Activated B cell treated with CpG ODN at 0.5 μM for 24 hours (primary cell): ENCODE results near the gene KIF3B. TPM values are rescaled to one million over a fixed set of nuclear protein-coding genes. Genes with fewer than 3 reads are reported as not detected.

Experiments used
- ATAC-seq: fragments of 200-7000 bp; cut with Tn5 transposase; one replicate; pipeline ENCODE4 v1.10.0; 2021; ENCODE audit warnings: low read depth, mild to moderate bottlenecking, moderate library complexity
- CTCF ChIA-PET: fragments of 350-600 bp; sonication (Branson Sonifier 250); formaldehyde crosslinking; loops from one replicate; lab custom pipeline; 2021; ENCODE audit warnings: antibody characterized with exemption; lab: Charles Lee
- POLR2A ChIA-PET: fragments of 350-600 bp; sonication (Branson Sonifier 250); formaldehyde crosslinking; loops from one replicate; lab custom pipeline; 2021; ENCODE audit warnings: antibody characterized with exemption; lab: Charles Lee
- DNase-seq: peaks from one replicate; pipeline ENCODE4 v3.0.0; 2022
- H3K27ac Mint-ChIP-seq: one replicate; pipeline ENCODE4 v1.8.0; 2020; ENCODE audit warnings: mixed read lengths
- H3K27me3 Mint-ChIP-seq: one replicate; pipeline ENCODE4 v1.8.0; 2021; ENCODE audit warnings: mixed read lengths
- H3K36me3 Mint-ChIP-seq: one replicate; pipeline ENCODE4 v1.8.0; 2021; ENCODE audit warnings: low read depth, mixed read lengths
- H3K4me1 Mint-ChIP-seq: one replicate; pipeline ENCODE4 v1.8.0; 2021; ENCODE audit warnings: mixed read lengths
- H3K4me3 Mint-ChIP-seq: one replicate; pipeline ENCODE4 v1.8.0; 2020; ENCODE audit warnings: mild to moderate bottlenecking, mixed read lengths
- H3K9me3 Mint-ChIP-seq: one replicate; pipeline ENCODE4 v1.8.0; 2020; ENCODE audit warnings: mixed read lengths
- CTCF ChIP-seq: fragments of 200-600 bp; IDR thresholded peaks from one replicate; pipeline ENCODE4 v1.8.0; 2022; ENCODE audit warnings: antibody characterized with exemption, mild to moderate bottlenecking
- intact Hi-C: fragments of 100-400 bp; cut with micrococcal nuclease; formaldehyde crosslinking; loops from one replicate; pipeline ENCODE4 v1.15.1; 2024
- total RNA-seq: library from RNA; stranded (reverse); gene quantifications from 2 replicates; pipeline ENCODE4 v1.2.3, GENCODE V29; 2022

Gene KIF3B
- total RNA-seq, 1 donor from 2014 or later: 28.4 TPM

DNA sequence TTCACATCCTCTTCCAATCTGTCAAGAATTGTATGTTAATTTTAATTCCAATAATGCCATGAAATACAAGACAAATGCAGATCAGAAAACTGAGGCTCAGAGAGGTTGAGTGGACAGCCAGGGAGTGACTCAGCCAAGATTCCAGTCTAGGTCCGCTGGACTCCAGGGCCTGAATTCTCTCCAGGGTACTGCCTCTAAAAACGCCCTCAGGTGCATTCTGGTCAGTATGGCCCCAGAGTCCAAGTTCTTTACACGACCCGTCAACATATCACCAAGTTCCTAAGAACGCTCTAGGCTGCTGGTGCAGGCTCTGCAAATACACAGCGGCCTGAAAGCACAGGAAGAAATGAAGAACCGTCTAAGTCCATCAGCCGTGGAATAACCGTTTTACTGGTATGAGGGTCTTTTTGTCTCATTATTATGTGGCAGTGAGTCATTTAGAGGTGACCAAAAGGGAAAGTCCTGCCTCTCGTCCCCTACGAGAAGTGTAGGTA lies 80.0 kb downstream of the KIF3B start:
- Mint-ChIP-seq H3K4me1 (peaks cover 70% of the 10 kb centered on the region), H3K9me3 (no peaks in the 10 kb centered on the region), H3K4me3 (peak overlapping the region; percentile 98), H3K27ac (peak overlapping the region; percentile 100), H3K27me3 (no peaks in the 10 kb centered on the region), H3K36me3 (peaks cover 19% of the 10 kb centered on the region)
- no peak for TF ChIP-seq CTCF
- ChIA-PET CTCF (interaction anchor here (1.0 to 1.5 kb wide), 3 partner anchors 24 to 295 kb away, joined by 3 to 4 read pairs (median 3); no protein-coding TSS in a partner anchor), POLR2A (interaction anchor here (0.6 to 4.7 kb wide), 20 partner anchors 11 to 1197 kb away, joined by 3 to 40 read pairs (median 5); partner anchors contain the start of gene TM9SF4)
- no peak for ATAC-seq
- DNase-seq: no peak
- intact Hi-C loops: loop anchor here (1.0 to 10.0 kb wide), 8 partner anchors 12 to 1945 kb away; partner anchors contain the start of genes AHCY, BCL2L1, HCK and RALY

GRCh38 chr20:32357869-32358631 lies 80.6 kb downstream of the KIF3B start, which contains the start of gene ASXL1:
Gene ASXL1, plus strand, starts transcription at chr20:32358331. Its CDS starts 445 bp downstream, at chr20:32358776.
- DNase-seq (peak; percentile 94), ATAC-seq (peak; percentile 81)
- H3K36me3 Mint-ChIP-seq: peaks cover 19% of the 10 kb centered on the region
- H3K27me3 Mint-ChIP-seq: no peaks in the 10 kb centered on the region
- peaks cover 76% of the 10 kb centered on the region for H3K4me1 Mint-ChIP-seq
- ChIA-PET POLR2A (interaction anchor here (0.6 to 4.7 kb wide), 24 partner anchors 10 to 1196 kb away, joined by 3 to 40 read pairs (median 4); partner anchors contain the start of gene TM9SF4), CTCF (interaction anchor here (0.7 to 1.5 kb wide), 3 partner anchors 21 to 294 kb away, joined by 3 to 4 read pairs (median 4); no protein-coding TSS in a partner anchor)
- intact Hi-C loops: loop anchor here (1.0 to 10.0 kb wide), 11 partner anchors 11 to 1944 kb away; partner anchors contain the start of genes AHCY, BCL2L1, HCK and KIF3B
- H3K9me3 Mint-ChIP-seq: no peaks in the 10 kb centered on the region
- peak within 1 kb of the TSS; percentile 100 for H3K27ac Mint-ChIP-seq
- H3K4me3 Mint-ChIP-seq: peak within 1 kb of the TSS; percentile 98
- TF ChIP-seq CTCF: no peak

DNA sequence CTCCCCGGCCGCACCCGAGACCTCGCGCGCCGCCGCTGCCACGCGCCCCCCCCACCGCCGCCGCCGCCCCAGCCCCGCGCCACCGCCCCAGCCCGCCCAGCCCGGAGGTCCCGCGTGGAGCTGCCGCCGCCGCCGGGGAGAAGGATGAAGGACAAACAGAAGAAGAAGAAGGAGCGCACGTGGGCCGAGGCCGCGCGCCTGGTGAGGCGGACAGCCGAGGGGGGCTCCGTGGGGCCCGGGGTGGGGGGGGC lies 81.1 kb downstream of the KIF3B start:
- no peak overlapping the region for H3K4me3 Mint-ChIP-seq
- peak overlapping the region; percentile 41 for H3K27ac Mint-ChIP-seq
- peaks cover 82% of the 10 kb centered on the region for H3K4me1 Mint-ChIP-seq
- no peaks in the 10 kb centered on the region for H3K9me3 Mint-ChIP-seq
- peaks cover 19% of the 10 kb centered on the region for H3K36me3 Mint-ChIP-seq
- H3K27me3 Mint-ChIP-seq: no peaks in the 10 kb centered on the region
- intact Hi-C loops: loop anchor here (1.0 to 10.0 kb wide), 8 partner anchors 82 to 1944 kb away; partner anchors contain the start of genes AHCY, BCL2L1, HCK and KIF3B
- ChIA-PET CTCF (interaction anchor here (2.0 kb wide), 1 partner anchor 21 kb away, joined by 9 read pairs; no protein-coding TSS in a partner anchor), POLR2A (interaction anchor here (0.6 to 4.7 kb wide), 15 partner anchors 10 to 306 kb away, joined by 3 to 40 read pairs (median 5); partner anchors contain the start of gene KIF3B)
- no peak for TF ChIP-seq CTCF
- ATAC-seq: no peak
- DNase-seq: no peak

DNA sequence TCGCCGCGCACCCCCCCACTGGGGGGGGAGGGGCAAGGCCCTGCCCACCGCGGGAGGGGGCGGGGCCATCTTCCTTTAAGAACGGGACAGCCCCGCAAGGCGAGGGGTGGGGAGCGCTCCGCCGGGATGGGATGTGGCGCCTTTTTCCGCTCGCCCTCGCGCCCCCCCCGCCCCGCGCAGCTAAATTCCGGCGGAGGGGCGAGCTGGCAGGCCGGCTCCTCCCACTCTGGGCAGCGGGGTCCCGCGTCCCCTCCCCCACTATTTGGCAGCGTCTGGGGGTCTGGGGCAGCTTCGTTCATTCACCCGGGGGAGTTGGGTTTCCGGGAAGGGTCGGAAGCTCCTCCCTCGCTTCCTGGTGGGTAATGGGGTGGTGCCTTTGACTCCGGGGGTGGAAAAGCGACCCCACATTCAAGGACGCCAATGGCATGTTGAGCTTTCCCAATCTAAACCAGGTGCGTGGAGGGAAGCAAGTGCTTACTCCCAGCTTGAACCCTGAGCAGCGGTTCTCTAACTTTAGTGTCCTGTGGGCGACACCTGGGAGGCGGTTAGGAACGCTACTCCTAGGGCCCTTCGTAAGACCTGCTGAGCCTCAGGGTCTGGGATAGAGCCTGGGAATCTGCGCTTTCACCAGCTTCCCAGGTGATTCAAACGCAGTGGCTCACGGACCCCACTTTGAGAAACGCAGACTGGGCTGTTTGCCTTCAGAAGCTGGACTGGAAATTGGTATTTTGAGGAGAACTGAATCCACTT lies 81.6 kb downstream of the KIF3B start:
- Mint-ChIP-seq H3K9me3 (no peaks in the 10 kb centered on the region), H3K27me3 (no peaks in the 10 kb centered on the region), H3K4me1 (peaks cover 83% of the 10 kb centered on the region), H3K27ac (peak overlapping the region; percentile 86), H3K4me3 (peak overlapping the region; percentile 89), H3K36me3 (peaks cover 19% of the 10 kb centered on the region)
- ChIA-PET CTCF (interaction anchor here (2.0 kb wide), 1 partner anchor 22 kb away, joined by 9 read pairs; no protein-coding TSS in a partner anchor), POLR2A (interaction anchor here (0.5 to 4.7 kb wide), 21 partner anchors 9 to 343 kb away, joined by 3 to 40 read pairs (median 5); partner anchors contain the start of gene KIF3B)
- ATAC-seq (peak; percentile 19), DNase-seq (peak; percentile 71)
- intact Hi-C loops: loop anchor here (1.0 to 10.0 kb wide), 8 partner anchors 82 to 1943 kb away; partner anchors contain the start of genes AHCY, BCL2L1, HCK and KIF3B
- TF ChIP-seq CTCF: no peak
